ENCODE data around the gene PRPS1L1. TPM values are rescaled to one million over a fixed set of nuclear protein-coding genes. Genes with fewer than 3 reads are reported as not detected.

The PRPS1L1 gene
- polyA plus RNA-seq, 1 experiment, result not detected

DNA sequence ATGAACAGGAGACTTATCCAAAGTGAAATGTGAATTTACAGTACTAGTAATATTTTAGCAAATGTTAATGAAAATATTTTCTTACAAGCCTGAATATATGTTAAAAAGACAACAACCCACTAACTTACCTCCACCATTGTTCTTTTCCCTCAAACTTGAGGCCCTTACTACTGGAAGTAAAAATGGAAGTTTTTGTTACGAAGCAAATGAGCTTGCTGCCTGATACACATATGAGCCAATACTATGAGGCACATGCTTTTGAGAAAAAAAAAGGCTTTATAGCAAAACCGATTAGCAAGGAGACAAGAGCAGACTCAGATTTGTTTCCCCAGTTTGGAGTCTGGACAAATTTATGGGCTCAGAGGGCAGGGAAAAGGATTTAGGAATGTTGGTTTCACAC, 29.0 kb downstream of the PRPS1L1 start:
- no peak for TF ChIP-seq CTCF (IDR thresholded peaks at IDR 0.05; ENCODE audit: low read depth, low read length)

GRCh38 chr7:17996442-17997223, 31.0 kb downstream of the PRPS1L1 start:
- POLR2A ChIA-PET, result no interaction called here

More for the DNA sequence above, 29.0 kb downstream of the PRPS1L1 start:
- no peaks in the 10 kb centered on the region for H3K27me3 ChIP-seq (ENCODE audit: control insufficient read depth, insufficient read depth, low read length)
- DNase-seq (ENCODE audit: low read depth, low spot score), result no peak
- no peaks in the 10 kb centered on the region for H3K9me3 ChIP-seq (ENCODE audit: control insufficient read depth, insufficient read depth, low read length)
- POLR2A ChIA-PET, result no interaction called here
- no peak overlapping the region for H3K4me3 ChIP-seq (ENCODE audit: low read depth, low read length)
- CTCF ChIA-PET, result no interaction called here
- H3K27ac ChIP-seq (ENCODE audit: low read depth, low read length), result no peak overlapping the region

DNA sequence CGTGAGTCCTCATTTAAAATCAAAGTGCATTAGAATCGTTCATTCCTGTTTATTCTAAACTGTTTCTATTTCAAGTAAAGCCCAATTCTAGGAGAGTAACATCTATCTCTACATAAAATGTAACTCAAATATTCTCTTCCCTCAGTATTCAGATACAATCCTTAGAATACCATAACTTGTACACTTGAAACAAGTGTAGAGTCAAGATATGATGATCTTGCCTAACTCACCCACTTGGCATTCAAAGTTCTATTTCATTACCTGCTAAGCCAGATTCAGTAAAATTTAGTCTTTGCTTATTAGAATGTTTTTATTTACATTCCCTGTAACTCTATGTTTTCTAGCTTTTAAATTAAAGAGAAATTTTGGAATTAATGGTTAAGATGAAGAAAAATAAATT, 31.6 kb downstream of the PRPS1L1 start:
- no peak overlapping the region for H3K27ac ChIP-seq (ENCODE audit: low read depth, low read length)
- H3K9me3 ChIP-seq (ENCODE audit: control insufficient read depth, insufficient read depth, low read length), result no peaks in the 10 kb centered on the region
- no peak overlapping the region for H3K4me3 ChIP-seq (ENCODE audit: low read depth, low read length)
- H3K27me3 ChIP-seq (ENCODE audit: control insufficient read depth, insufficient read depth, low read length), result no peaks in the 10 kb centered on the region
- CTCF ChIA-PET, result no interaction called here
- no peak for DNase-seq (ENCODE audit: low read depth, low spot score)
- POLR2A ChIA-PET, result no interaction called here
- no peak for TF ChIP-seq CTCF (IDR thresholded peaks at IDR 0.05; ENCODE audit: low read depth, low read length)

More at GRCh38 chr7:17996442-17997223, 31.0 kb downstream of the PRPS1L1 start:
- Histone ChIP-seq H3K9me3 (ENCODE audit: control insufficient read depth, insufficient read depth, low read length) (no peaks in the 10 kb centered on the region), H3K27me3 (ENCODE audit: control insufficient read depth, insufficient read depth, low read length) (no peaks in the 10 kb centered on the region), H3K27ac (ENCODE audit: low read depth, low read length) (no peak overlapping the region), H3K4me3 (ENCODE audit: low read depth, low read length) (no peak overlapping the region)
- TF ChIP-seq CTCF (IDR thresholded peaks at IDR 0.05; ENCODE audit: low read depth, low read length), result no peak
- CTCF ChIA-PET, result no interaction called here
- no peak for DNase-seq (ENCODE audit: low read depth, low spot score)

DNA sequence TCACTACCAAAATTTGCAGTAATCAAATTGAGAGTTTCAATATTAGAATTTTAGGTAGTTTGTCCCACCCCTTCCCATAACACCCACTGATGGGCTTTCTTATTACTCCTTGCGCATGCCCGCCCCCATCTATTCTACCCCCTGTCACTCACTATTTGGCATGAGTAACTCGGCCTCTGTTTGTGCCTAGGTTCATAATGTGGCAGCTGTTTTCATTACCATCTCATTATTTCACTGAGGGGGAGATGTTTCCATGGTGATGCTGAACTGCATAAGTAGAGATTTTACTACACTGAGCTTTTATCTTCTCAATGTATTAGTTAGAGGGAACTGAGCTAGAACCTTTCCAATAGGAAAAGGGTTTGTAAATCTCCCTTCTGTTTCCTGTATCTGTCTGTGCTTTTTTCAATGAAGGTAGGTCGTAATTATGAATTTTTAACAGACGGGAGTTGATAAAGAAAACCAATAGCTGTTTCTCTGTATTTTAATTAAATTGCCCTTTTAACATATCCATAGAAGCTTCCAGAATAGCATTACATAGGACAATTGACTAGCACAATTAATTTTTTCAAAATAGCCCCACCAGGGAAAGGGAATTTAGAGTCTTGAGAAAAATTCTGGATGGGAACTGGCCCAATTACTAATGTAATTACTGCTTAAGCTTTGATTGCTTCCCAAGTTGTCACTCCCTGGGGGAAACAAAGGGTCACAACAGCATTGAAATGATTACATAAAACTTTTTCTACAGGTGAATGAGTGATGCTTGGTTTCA, 33.4 kb downstream of the PRPS1L1 start:
- Histone ChIP-seq H3K4me3 (ENCODE audit: low read depth, low read length) (no peak overlapping the region), H3K27ac (ENCODE audit: low read depth, low read length) (no peak overlapping the region), H3K9me3 (ENCODE audit: control insufficient read depth, insufficient read depth, low read length) (no peaks in the 10 kb centered on the region), H3K27me3 (ENCODE audit: control insufficient read depth, insufficient read depth, low read length) (no peaks in the 10 kb centered on the region)
- POLR2A ChIA-PET, result no interaction called here
- no peak for DNase-seq (ENCODE audit: low read depth, low spot score)
- TF ChIP-seq CTCF (IDR thresholded peaks at IDR 0.05; ENCODE audit: low read depth, low read length), result no peak
- CTCF ChIA-PET, result interaction anchor here (0.7 to 1.4 kb wide), 2 partner anchors 224 to 313 kb away, joined by 8 read pairs; no protein-coding TSS in a partner anchor
